ENCODE data around the gene ALDH3A1. TPM values are rescaled to one million over a fixed set of nuclear protein-coding genes. Genes with fewer than 3 reads are reported as not detected.

Gene ALDH3A1
- total and polyA plus RNA-seq, 2 of the 4 experiments (the other 2 are of a cell fraction), result not detected

DNA sequence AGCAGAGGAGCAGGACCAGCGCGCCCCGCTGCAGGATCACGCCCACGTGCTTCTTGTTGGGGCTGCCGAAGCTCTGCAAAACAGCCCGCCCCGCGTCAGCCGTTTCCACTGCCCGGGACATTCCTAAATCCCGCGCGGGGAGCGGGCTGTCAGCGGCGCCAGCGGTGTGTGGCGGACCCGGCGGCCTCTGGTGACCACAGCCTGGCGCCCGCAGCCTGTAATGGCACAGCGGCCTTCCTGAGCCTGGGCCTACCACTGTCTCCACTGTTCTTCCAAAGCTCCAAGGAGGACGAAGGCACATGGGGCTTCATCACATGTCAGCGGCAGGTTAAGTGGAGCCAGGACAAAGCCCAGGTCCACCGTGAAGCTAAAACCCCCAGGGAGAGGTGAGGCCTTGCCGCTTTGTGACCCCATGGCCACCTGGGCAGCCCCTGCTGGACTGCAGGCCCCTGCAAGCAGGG, 34.2 kb downstream of the ALDH3A1 start:
- Histone ChIP-seq H2BK120ac (ENCODE audit: low read depth, low read length) (no peak overlapping the region), H3K4me1 (ENCODE audit: control insufficient read depth, insufficient read depth, low read length) (no peaks in the 10 kb centered on the region), H4K5ac (ENCODE audit: low read depth, low read length) (no peak overlapping the region), H3K9ac (ENCODE audit: low read depth, low read length) (no peak overlapping the region), H2AK9ac (replicated peaks; ENCODE audit: low read depth, low read length, poor library complexity) (no peak overlapping the region), H2AK5ac (ENCODE audit: low read depth, low read length) (no peak overlapping the region), H3K4me3 (ENCODE audit: insufficient read depth, low read depth, low read length) (no peak overlapping the region), H2BK20ac (ENCODE audit: low read depth, low read length) (no peak overlapping the region), H3K4me2 (ENCODE audit: low read depth, low read length) (no peak overlapping the region), H4K20me1 (ENCODE audit: insufficient read depth, low read length) (no peaks in the 10 kb centered on the region), H4K91ac (ENCODE audit: insufficient read depth, low read depth, low read length) (no peak overlapping the region), H3K14ac (replicated peaks; ENCODE audit: low read depth, low read length) (no peak overlapping the region), H3K23ac (ENCODE audit: low read depth, low read length) (no peak overlapping the region), H2AFZ (replicated peaks; ENCODE audit: low read length, poor library complexity) (no peak overlapping the region), H3K9me1 (ENCODE audit: insufficient read depth, low read length) (no peaks in the 10 kb centered on the region), H2BK5ac (ENCODE audit: low read depth, low read length, poor library complexity, severe bottlenecking) (no peak overlapping the region), H3K27me3 (ENCODE audit: control insufficient read depth, insufficient read depth, low read length) (peaks cover 17% of the 10 kb centered on the region; the same call in 1 of the 2 replicates), H3K9me3 (ENCODE audit: control insufficient read depth, insufficient read depth, low read length) (no peaks in the 10 kb centered on the region), H4K8ac (ENCODE audit: low read depth in 2 of 2, low read length in 2 of 2) (no peak overlapping the region), H3K4ac (ENCODE audit: low read depth, low read length) (no peak overlapping the region), H3K79me1 (ENCODE audit: low read depth in 1 of 2, low read length in 2 of 2) (no peaks in the 10 kb centered on the region), H3K27ac (ENCODE audit: insufficient read depth, low read length) (no peak overlapping the region), H3K18ac (ENCODE audit: low read depth, low read length) (no peak overlapping the region), H3K36me3 (ENCODE audit: control insufficient read depth, insufficient read depth, low read length) (no peaks in the 10 kb centered on the region), H3K56ac (ENCODE audit: extremely low read depth, insufficient read depth, low read length) (no peak overlapping the region), H2BK15ac (ENCODE audit: low read depth, low read length) (no peak overlapping the region)
- 86% methylated on average over 7 of the region's 28 CpGs; no CpG with 5 or more reads in 1 of the 2 experiments for WGBS, 2 experiments (ENCODE audit: extremely low coverage in 2 of 2, insufficient read length in 1 of 2)
- no TSS peak for BruUV-seq (replicated peaks)
- in situ Hi-C loops (cut with MboI; ENCODE audit: low sequenced_read_pairs), result no loop called here
- ATAC-seq (ENCODE audit: low read depth) (no peak), DNase-seq (no peak)
- ChIA-PET CTCF (no interaction called here), POLR2A (ENCODE audit: unreplicated experiment) (no interaction called here)
- dilution Hi-C loops (cut with HindIII; ENCODE audit: low sequenced_read_pairs, unreplicated experiment), result no loop called here
- TF ChIP-seq FOS (IDR thresholded peaks at IDR 0.05; ENCODE audit: low read depth, low read length) (no peak), MAZ (IDR thresholded peaks at IDR 0.05; ENCODE audit: borderline replicate concordance, low read depth, low read length) (no peak), CHD1 (IDR thresholded peaks at IDR 0.05; ENCODE audit: low read depth, low read length) (no peak), RCOR1 (IDR thresholded peaks at IDR 0.05; ENCODE audit: insufficient replicate concordance, low read length) (no peak), RFX5 (IDR thresholded peaks at IDR 0.05; ENCODE audit: low read depth, low read length) (no peak), SMC3 (IDR thresholded peaks at IDR 0.05; ENCODE audit: low read depth, low read length) (no peak), POLR2A (IDR thresholded peaks at IDR 0.05; ENCODE audit: low read depth, low read length) (no peak), RAD21 (IDR thresholded peaks at IDR 0.05; ENCODE audit: low read length) (no peak), MXI1 (IDR thresholded peaks at IDR 0.05; ENCODE audit: borderline replicate concordance, low read depth, low read length) (no peak), MAFK (IDR thresholded peaks at IDR 0.05; ENCODE audit: low read depth, low read length) (no peak), NFE2L2 (IDR thresholded peaks at IDR 0.05; ENCODE audit: low read depth, low read length) (no peak), CEBPB (IDR thresholded peaks at IDR 0.05; ENCODE audit: low read depth, low read length) (no peak), BHLHE40 (IDR thresholded peaks at IDR 0.05; ENCODE audit: low read depth, low read length) (no peak)
- TF ChIP-seq, protein P1, sequence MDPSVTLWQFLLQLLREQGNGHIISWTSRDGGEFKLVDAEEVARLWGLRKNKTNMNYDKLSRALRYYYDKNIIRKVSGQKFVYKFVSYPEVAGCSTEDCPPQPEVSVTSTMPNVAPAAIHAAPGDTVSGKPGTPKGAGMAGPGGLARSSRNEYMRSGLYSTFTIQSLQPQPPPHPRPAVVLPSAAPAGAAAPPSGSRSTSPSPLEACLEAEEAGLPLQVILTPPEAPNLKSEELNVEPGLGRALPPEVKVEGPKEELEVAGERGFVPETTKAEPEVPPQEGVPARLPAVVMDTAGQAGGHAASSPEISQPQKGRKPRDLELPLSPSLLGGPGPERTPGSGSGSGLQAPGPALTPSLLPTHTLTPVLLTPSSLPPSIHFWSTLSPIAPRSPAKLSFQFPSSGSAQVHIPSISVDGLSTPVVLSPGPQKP (IDR thresholded peaks at IDR 0.05; ENCODE audit: borderline replicate concordance, low read depth, low read length), result no peak
- TF ChIP-seq, protein P2, sequence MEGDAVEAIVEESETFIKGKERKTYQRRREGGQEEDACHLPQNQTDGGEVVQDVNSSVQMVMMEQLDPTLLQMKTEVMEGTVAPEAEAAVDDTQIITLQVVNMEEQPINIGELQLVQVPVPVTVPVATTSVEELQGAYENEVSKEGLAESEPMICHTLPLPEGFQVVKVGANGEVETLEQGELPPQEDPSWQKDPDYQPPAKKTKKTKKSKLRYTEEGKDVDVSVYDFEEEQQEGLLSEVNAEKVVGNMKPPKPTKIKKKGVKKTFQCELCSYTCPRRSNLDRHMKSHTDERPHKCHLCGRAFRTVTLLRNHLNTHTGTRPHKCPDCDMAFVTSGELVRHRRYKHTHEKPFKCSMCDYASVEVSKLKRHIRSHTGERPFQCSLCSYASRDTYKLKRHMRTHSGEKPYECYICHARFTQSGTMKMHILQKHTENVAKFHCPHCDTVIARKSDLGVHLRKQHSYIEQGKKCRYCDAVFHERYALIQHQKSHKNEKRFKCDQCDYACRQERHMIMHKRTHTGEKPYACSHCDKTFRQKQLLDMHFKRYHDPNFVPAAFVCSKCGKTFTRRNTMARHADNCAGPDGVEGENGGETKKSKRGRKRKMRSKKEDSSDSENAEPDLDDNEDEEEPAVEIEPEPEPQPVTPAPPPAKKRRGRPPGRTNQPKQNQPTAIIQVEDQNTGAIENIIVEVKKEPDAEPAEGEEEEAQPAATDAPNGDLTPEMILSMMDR (conservative IDR thresholded peaks at IDR 0.05; ENCODE audit: low read depth, low read length), result no peak
- TF ChIP-seq, protein P3, sequence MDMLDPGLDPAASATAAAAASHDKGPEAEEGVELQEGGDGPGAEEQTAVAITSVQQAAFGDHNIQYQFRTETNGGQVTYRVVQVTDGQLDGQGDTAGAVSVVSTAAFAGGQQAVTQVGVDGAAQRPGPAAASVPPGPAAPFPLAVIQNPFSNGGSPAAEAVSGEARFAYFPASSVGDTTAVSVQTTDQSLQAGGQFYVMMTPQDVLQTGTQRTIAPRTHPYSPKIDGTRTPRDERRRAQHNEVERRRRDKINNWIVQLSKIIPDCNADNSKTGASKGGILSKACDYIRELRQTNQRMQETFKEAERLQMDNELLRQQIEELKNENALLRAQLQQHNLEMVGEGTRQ (IDR thresholded peaks at IDR 0.05; ENCODE audit: low read depth, low read length), result no peak
- intact Hi-C loops (cut with micrococcal nuclease), result no loop called here
